HEK293 (cell line): ENCODE measurements around the gene ZNF276.

Experiments
- KLF10 ChIP-seq: fragments of 450-650 bp; IDR thresholded peaks from 2 replicates; pipeline ENCODE4 v1.5.1; 2018; ENCODE audit warnings: missing biosample characterization, mild to moderate bottlenecking, missing genetic modification characterization
- KLF16 ChIP-seq: fragments of 450-650 bp; formaldehyde crosslinking; IDR thresholded peaks from 2 replicates; pipeline ENCODE4 v1.5.1; 2017; ENCODE audit warnings: missing biosample characterization, missing genetic modification characterization
- KLF7 ChIP-seq: fragments of 450-650 bp; formaldehyde crosslinking; IDR thresholded peaks from 2 replicates; pipeline ENCODE4 v1.5.1; 2016; ENCODE audit warnings: missing biosample characterization, missing genetic modification characterization, borderline replicate concordance
- MYNN ChIP-seq: fragments of 450-650 bp; formaldehyde crosslinking; IDR thresholded peaks from 2 replicates; pipeline ENCODE4 v1.5.1; 2016; ENCODE audit warnings: missing biosample characterization, missing genetic modification characterization, borderline replicate concordance
- MZF1 ChIP-seq: fragments of 450-650 bp; formaldehyde crosslinking; IDR thresholded peaks from 2 replicates; pipeline ENCODE4 v1.5.1; 2017; ENCODE audit warnings: missing biosample characterization, missing genetic modification characterization, borderline replicate concordance
- SCRT2 ChIP-seq: fragments of 450-650 bp; formaldehyde crosslinking; IDR thresholded peaks from 2 replicates; pipeline ENCODE4 v1.5.1; 2016; ENCODE audit warnings: missing biosample characterization, missing genetic modification characterization
- SETDB1 ChIP-seq: IDR thresholded peaks from one replicate; pipeline ENCODE4 v1.6.1; 2017; ENCODE audit warnings: mild to moderate bottlenecking, low read length, moderate library complexity, mixed read lengths; ENCODE audit not compliant: insufficient read length
- ZBTB48 ChIP-seq: fragments of 450-650 bp; formaldehyde crosslinking; IDR thresholded peaks from 2 replicates; pipeline ENCODE4 v1.5.1; 2016; ENCODE audit warnings: missing biosample characterization, missing genetic modification characterization
- ZNF10 ChIP-seq: fragments of 450-650 bp; formaldehyde crosslinking; IDR thresholded peaks from 2 replicates; pipeline ENCODE4 v1.5.1; 2017; ENCODE audit warnings: missing biosample characterization, missing genetic modification characterization
- ZNF112 ChIP-seq: fragments of 450-650 bp; formaldehyde crosslinking; IDR thresholded peaks from 2 replicates; pipeline ENCODE4 v1.5.0; 2017; ENCODE audit warnings: missing biosample characterization, missing genetic modification characterization
- ZNF311 ChIP-seq: fragments of 450-650 bp; formaldehyde crosslinking; IDR thresholded peaks from 2 replicates; pipeline ENCODE4 v1.5.1; 2017; ENCODE audit warnings: missing biosample characterization, missing genetic modification characterization, borderline replicate concordance
- ZNF366 ChIP-seq: fragments of 450-650 bp; formaldehyde crosslinking; conservative IDR thresholded peaks from 2 replicates; pipeline ENCODE4 v1.5.1; 2016; ENCODE audit warnings: missing biosample characterization, missing genetic modification characterization
- ZNF558 ChIP-seq: fragments of 450-650 bp; formaldehyde crosslinking; IDR thresholded peaks from 2 replicates; pipeline ENCODE4 v1.5.1; 2016; ENCODE audit warnings: missing biosample characterization, missing genetic modification characterization
- ZNF596 ChIP-seq: fragments of 450-650 bp; IDR thresholded peaks from 2 replicates; pipeline ENCODE4 v1.5.0; 2018; ENCODE audit warnings: missing biosample characterization, mild to moderate bottlenecking, missing genetic modification characterization, moderate library complexity
- ZNF624 ChIP-seq: fragments of 450-650 bp; formaldehyde crosslinking; IDR thresholded peaks from 2 replicates; pipeline ENCODE4 v1.5.1; 2017; ENCODE audit warnings: missing biosample characterization, missing genetic modification characterization
- ZNF707 ChIP-seq: fragments of 450-650 bp; formaldehyde crosslinking; IDR thresholded peaks from 2 replicates; pipeline ENCODE4 v1.5.1; 2016; ENCODE audit warnings: missing biosample characterization, missing genetic modification characterization
- ZSCAN16 ChIP-seq: fragments of 450-650 bp; formaldehyde crosslinking; IDR thresholded peaks from 2 replicates; pipeline ENCODE4 v1.5.1; 2016; ENCODE audit warnings: missing biosample characterization, missing genetic modification characterization
- TF ChIP-seq, protein P1 (sequence below): fragments of 450-650 bp; formaldehyde crosslinking; IDR thresholded peaks from 2 replicates; pipeline ENCODE4 v1.5.1; 2016; ENCODE audit warnings: missing biosample characterization, missing genetic modification characterization, borderline replicate concordance
- TF ChIP-seq, protein P2 (sequence below): fragments of 450-650 bp; formaldehyde crosslinking; IDR thresholded peaks from 2 replicates; pipeline ENCODE4 v1.5.1; 2016; ENCODE audit warnings: missing biosample characterization, missing genetic modification characterization
- TF ChIP-seq, protein P3 (sequence below): fragments of 450-650 bp; formaldehyde crosslinking; IDR thresholded peaks from 2 replicates; pipeline ENCODE4 v1.5.1; 2016; ENCODE audit warnings: missing biosample characterization, missing genetic modification characterization
- TF ChIP-seq, protein P4 (sequence below): fragments of 450-650 bp; formaldehyde crosslinking; IDR thresholded peaks from 2 replicates; pipeline ENCODE4; 2016; ENCODE audit warnings: missing biosample characterization, missing genetic modification characterization
- TF ChIP-seq, protein P5 (sequence below): fragments of 450-650 bp; formaldehyde crosslinking; conservative IDR thresholded peaks from 2 replicates; pipeline ENCODE4 v1.5.1; 2016; ENCODE audit warnings: low read depth, missing biosample characterization, missing genetic modification characterization
- TF ChIP-seq, protein P6 (sequence below): fragments of 450-650 bp; formaldehyde crosslinking; IDR thresholded peaks from 2 replicates; pipeline ENCODE4 v1.5.1; 2016; ENCODE audit warnings: missing biosample characterization, missing genetic modification characterization, low read depth
- TF ChIP-seq, protein P7 (sequence below): IDR thresholded peaks from 2 replicates; pipeline ENCODE4 v1.6.1; 2011; ENCODE audit warnings: mild to moderate bottlenecking, low read depth, low read length, borderline replicate concordance

ZNF276 gene

DNA sequence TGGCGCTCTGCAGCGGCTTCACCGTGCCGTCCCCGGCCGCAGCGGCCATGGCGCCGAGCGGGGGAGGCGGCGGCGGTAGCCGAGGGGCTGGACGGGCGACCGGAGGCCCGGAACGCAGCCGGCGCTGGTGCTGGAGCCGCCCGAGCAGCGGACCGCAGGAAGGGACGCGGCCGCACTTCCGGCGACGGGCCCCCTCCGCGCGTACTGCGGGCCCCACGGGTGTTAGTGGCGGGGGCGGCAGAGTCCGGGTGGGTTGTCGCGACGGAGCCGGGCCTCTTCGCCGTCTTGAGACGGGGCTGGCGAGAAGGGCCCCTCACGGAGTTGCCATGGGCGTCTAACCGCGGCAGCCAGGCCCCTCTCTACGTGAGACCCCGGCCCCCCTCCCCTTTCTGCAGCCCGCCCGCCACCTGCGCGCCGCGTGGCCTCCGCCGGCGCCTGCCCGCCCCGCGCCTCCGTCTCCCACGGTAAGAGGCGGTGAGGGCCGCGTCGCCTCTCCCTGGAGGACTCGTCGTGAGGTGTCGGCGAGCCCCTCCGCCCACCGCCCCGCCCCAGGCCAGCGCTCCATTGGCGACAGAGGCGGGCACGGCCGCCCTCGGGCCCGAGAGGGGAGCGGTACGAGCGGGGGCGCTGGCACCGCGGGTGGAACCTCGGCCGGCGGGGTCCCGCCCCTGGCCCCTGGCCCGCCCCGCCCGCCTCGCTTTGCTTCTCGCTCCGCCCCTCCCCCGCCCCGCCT, at the start of gene ZNF276, which contains the start of gene VPS9D1 (continued):
- TF ChIP-seq ZNF596 (tag by site-specific recombination) (no peak), ZSCAN16 (tag by site-specific recombination) (no peak), MYNN (no peak), KLF7 (peak; percentile 43; the same call in 1 of the 2 replicates), ZNF10 (no peak), ZNF366 (tag by site-specific recombination) (no peak), KLF10 (peak; percentile 95), ZNF624 (tag by site-specific recombination) (no peak), SCRT2 (tag by site-specific recombination) (no peak), KLF16 (tag by site-specific recombination) (peak; percentile 88), ZBTB48 (tag by site-specific recombination) (0 out of 2 replicates have a peak, but pooled peaks have one; percentile 25), ZNF558 (tag by site-specific recombination) (no peak), ZNF112 (no peak), MZF1 (tag by site-specific recombination) (no peak), SETDB1 (no peak), ZNF707 (no peak), ZNF311 (tag by site-specific recombination) (no peak)
- TF ChIP-seq, protein P1, sequence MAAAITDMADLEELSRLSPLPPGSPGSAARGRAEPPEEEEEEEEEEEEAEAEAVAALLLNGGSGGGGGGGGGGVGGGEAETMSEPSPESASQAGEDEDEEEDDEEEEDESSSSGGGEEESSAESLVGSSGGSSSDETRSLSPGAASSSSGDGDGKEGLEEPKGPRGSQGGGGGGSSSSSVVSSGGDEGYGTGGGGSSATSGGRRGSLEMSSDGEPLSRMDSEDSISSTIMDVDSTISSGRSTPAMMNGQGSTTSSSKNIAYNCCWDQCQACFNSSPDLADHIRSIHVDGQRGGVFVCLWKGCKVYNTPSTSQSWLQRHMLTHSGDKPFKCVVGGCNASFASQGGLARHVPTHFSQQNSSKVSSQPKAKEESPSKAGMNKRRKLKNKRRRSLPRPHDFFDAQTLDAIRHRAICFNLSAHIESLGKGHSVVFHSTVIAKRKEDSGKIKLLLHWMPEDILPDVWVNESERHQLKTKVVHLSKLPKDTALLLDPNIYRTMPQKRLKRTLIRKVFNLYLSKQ (tag by site-specific recombination): no peak
- TF ChIP-seq, protein P2, sequence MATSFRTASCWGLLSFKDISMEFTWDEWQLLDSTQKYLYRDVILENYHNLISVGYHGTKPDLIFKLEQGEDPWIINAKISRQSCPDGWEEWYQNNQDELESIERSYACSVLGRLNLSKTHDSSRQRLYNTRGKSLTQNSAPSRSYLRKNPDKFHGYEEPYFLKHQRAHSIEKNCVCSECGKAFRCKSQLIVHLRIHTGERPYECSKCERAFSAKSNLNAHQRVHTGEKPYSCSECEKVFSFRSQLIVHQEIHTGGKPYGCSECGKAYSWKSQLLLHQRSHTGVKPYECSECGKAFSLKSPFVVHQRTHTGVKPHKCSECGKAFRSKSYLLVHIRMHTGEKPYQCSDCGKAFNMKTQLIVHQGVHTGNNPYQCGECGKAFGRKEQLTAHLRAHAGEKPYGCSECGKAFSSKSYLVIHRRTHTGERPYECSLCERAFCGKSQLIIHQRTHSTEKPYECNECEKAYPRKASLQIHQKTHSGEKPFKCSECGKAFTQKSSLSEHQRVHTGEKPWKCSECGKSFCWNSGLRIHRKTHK (tag by site-specific recombination): no peak
- TF ChIP-seq, protein P3, sequence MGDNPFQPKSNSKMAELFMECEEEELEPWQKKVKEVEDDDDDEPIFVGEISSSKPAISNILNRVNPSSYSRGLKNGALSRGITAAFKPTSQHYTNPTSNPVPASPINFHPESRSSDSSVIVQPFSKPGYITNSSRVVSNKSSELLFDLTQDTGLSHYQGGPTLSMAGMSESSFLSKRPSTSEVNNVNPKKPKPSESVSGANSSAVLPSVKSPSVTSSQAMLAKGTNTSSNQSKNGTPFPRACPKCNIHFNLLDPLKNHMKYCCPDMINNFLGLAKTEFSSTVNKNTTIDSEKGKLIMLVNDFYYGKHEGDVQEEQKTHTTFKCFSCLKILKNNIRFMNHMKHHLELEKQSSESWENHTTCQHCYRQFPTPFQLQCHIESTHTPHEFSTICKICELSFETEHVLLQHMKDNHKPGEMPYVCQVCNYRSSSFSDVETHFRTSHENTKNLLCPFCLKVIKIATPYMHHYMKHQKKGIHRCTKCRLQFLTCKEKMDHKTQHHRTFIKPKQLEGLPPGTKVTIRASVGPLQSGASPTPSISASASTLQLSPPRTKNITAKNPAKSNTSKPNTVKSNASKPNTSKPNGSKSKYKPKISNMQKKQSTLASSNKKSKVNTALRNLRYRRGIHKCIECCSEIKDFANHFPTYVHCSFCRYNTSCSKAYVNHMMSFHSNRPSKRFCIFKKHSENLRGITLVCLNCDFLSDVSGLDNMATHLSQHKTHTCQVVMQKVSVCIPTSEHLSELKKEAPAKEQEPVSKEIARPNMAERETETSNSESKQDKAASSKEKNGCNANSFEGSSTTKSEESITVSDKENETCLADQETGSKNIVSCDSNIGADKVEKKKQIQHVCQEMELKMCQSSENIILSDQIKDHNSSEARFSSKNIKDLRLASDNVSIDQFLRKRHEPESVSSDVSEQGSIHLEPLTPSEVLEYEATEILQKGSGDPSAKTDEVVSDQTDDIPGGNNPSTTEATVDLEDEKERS (tag by site-specific recombination): no peak
- TF ChIP-seq, protein P4, sequence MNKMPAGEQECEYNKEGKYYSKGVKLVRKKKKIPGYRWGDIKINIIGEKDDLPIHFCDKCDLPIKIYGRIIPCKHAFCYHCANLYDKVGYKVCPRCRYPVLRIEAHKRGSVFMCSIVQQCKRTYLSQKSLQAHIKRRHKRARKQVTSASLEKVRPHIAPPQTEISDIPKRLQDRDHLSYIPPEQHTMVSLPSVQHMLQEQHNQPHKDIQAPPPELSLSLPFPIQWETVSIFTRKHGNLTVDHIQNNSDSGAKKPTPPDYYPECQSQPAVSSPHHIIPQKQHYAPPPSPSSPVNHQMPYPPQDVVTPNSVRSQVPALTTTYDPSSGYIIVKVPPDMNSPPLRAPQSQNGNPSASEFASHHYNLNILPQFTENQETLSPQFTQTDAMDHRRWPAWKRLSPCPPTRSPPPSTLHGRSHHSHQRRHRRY (tag by site-specific recombination): no peak
- TF ChIP-seq, protein P5, sequence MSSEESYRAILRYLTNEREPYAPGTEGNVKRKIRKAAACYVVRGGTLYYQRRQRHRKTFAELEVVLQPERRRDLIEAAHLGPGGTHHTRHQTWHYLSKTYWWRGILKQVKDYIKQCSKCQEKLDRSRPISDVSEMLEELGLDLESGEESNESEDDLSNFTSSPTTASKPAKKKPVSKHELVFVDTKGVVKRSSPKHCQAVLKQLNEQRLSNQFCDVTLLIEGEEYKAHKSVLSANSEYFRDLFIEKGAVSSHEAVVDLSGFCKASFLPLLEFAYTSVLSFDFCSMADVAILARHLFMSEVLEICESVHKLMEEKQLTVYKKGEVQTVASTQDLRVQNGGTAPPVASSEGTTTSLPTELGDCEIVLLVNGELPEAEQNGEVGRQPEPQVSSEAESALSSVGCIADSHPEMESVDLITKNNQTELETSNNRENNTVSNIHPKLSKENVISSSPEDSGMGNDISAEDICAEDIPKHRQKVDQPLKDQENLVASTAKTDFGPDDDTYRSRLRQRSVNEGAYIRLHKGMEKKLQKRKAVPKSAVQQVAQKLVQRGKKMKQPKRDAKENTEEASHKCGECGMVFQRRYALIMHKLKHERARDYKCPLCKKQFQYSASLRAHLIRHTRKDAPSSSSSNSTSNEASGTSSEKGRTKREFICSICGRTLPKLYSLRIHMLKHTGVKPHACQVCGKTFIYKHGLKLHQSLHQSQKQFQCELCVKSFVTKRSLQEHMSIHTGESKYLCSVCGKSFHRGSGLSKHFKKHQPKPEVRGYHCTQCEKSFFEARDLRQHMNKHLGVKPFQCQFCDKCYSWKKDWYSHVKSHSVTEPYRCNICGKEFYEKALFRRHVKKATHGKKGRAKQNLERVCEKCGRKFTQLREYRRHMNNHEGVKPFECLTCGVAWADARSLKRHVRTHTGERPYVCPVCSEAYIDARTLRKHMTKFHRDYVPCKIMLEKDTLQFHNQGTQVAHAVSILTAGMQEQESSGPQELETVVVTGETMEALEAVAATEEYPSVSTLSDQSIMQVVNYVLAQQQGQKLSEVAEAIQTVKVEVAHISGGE (tag by site-specific recombination): peak; percentile 98
- TF ChIP-seq, protein P6, sequence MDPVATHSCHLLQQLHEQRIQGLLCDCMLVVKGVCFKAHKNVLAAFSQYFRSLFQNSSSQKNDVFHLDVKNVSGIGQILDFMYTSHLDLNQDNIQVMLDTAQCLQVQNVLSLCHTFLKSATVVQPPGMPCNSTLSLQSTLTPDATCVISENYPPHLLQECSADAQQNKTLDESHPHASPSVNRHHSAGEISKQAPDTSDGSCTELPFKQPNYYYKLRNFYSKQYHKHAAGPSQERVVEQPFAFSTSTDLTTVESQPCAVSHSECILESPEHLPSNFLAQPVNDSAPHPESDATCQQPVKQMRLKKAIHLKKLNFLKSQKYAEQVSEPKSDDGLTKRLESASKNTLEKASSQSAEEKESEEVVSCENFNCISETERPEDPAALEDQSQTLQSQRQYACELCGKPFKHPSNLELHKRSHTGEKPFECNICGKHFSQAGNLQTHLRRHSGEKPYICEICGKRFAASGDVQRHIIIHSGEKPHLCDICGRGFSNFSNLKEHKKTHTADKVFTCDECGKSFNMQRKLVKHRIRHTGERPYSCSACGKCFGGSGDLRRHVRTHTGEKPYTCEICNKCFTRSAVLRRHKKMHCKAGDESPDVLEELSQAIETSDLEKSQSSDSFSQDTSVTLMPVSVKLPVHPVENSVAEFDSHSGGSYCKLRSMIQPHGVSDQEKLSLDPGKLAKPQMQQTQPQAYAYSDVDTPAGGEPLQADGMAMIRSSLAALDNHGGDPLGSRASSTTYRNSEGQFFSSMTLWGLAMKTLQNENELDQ: no peak
- TF ChIP-seq, protein P7, sequence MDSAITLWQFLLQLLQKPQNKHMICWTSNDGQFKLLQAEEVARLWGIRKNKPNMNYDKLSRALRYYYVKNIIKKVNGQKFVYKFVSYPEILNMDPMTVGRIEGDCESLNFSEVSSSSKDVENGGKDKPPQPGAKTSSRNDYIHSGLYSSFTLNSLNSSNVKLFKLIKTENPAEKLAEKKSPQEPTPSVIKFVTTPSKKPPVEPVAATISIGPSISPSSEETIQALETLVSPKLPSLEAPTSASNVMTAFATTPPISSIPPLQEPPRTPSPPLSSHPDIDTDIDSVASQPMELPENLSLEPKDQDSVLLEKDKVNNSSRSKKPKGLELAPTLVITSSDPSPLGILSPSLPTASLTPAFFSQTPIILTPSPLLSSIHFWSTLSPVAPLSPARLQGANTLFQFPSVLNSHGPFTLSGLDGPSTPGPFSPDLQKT: no peak
